ENCODE data around the gene CYB5A.

DNA sequence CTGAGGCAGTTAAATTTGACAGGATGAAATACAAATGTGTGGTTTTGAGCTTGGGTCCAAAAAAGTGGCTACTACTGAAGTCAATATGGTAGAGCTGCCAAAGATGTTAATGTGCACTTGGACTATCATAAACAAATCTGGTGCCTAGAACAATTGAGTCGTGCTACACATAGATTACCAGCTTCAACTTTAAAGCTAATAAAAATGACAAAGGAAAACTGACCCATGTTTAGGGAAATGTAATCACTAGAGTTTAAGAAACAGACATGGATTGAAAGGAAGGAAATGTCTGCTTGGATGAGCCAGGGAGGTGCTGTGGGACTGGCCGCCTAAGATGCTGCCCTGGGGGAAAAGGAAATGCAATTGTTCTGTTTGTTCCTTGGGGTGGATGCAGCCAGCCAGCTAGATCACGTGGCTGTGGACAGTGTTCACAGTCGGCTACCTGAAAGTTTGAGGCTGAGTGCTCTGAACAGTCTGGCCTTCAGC lies 36.6 kb downstream of the CYB5A start:
- TF ChIP-seq, protein P1, sequence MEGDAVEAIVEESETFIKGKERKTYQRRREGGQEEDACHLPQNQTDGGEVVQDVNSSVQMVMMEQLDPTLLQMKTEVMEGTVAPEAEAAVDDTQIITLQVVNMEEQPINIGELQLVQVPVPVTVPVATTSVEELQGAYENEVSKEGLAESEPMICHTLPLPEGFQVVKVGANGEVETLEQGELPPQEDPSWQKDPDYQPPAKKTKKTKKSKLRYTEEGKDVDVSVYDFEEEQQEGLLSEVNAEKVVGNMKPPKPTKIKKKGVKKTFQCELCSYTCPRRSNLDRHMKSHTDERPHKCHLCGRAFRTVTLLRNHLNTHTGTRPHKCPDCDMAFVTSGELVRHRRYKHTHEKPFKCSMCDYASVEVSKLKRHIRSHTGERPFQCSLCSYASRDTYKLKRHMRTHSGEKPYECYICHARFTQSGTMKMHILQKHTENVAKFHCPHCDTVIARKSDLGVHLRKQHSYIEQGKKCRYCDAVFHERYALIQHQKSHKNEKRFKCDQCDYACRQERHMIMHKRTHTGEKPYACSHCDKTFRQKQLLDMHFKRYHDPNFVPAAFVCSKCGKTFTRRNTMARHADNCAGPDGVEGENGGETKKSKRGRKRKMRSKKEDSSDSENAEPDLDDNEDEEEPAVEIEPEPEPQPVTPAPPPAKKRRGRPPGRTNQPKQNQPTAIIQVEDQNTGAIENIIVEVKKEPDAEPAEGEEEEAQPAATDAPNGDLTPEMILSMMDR (IDR thresholded peaks at IDR 0.05; ENCODE audit: poor library complexity) = no peak
- TF ChIP-seq EZH2 (IDR thresholded peaks at IDR 0.05; ENCODE audit: borderline replicate concordance) = no peak
- TF ChIP-seq EZH2phosphoT487 (IDR thresholded peaks at IDR 0.05; ENCODE audit: low read depth, severe bottlenecking, unreplicated experiment) = no peak

Measured in hepatocyte (in vitro differentiated cells).